IPS-NIHi7 (cell line): Measurements from ENCODE around the gene AMPD1.

Experiments used
- DNase-seq: peaks from one replicate; pipeline ENCODE4 v3.0.0; 2012; ENCODE audit warnings: mixed read lengths; ENCODE audit errors: extremely low spot score

The AMPD1 gene

GRCh38 chr1:114700036-114700600, 4.8 kb upstream of the AMPD1 start:
- DNase-seq, result no peak

DNA sequence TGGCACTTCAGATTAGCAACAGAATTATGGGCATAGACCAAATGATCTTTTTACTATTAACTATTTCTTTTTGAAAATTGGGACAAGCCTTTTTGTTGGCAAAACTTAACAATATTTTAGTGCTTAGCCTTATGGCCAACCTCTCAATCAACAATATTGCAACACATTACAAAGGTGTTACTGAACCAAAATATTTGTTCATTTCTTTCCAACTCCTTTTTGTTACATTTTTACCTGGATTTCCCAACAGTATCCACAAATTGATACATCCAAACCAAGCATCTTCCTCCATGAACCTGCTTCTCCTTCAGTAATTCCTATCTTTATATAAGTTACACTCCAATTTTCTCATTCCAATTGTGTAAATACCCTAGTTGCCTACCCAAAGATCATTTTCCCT, 1.5 kb upstream of the AMPD1 start:
- DNase-seq, result no peak

- DNase-seq, result no peak
Observed at GRCh38 chr1:114694540-114695310, 621 bp downstream of the AMPD1 start.

GRCh38 chr1:114692947-114693346, 2.4 kb downstream of the AMPD1 start:
- no peak for DNase-seq

DNA sequence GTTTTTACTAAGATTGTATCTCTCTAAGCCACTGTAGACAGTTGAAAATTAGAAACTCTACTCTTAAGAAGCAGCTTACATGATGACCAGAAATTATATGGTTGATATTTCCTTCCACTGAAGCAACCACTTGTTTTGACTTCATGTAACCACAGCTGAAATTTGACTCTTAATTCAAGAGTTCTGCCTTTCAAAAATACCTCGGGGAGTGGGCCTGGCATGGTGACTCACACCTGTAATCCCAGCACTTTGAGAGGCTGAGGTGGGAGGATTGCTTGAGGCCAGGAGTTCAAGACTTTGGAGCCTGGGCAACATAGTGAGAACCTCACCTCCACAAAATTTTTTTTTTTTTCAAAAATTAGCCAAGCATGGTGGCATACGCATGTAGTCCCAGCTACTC, 4.3 kb downstream of the AMPD1 start:
- DNase-seq, result no peak

- no peak for DNase-seq
Observed at GRCh38 chr1:114690148-114690547, 5.2 kb downstream of the AMPD1 start.

DNA sequence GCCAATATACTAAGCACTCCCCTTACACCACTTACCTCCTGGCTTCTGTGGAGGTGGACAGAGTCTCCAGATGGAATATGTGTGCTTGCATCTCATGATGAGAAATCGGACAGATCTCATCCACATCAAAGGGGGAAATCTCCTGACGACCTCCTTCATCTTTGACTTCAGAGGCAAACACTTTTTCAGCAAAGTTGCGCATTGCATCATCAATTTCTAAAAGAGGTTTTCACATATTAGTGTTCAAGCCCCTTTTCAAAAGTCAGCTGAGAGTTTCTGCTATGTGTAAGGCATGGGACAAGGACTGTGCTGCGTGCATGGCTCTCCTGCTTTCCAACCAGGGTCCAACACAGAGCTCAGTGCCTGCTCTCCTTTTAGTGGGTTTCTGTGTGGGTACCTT, 6.8 kb downstream of the AMPD1 start:
- no peak for DNase-seq

- DNase-seq, result no peak
Observed at GRCh38 chr1:114685851-114686250, 9.5 kb downstream of the AMPD1 start.

- no peak for DNase-seq
Observed at GRCh38 chr1:114677691-114678090, 17.7 kb downstream of the AMPD1 start.

DNA sequence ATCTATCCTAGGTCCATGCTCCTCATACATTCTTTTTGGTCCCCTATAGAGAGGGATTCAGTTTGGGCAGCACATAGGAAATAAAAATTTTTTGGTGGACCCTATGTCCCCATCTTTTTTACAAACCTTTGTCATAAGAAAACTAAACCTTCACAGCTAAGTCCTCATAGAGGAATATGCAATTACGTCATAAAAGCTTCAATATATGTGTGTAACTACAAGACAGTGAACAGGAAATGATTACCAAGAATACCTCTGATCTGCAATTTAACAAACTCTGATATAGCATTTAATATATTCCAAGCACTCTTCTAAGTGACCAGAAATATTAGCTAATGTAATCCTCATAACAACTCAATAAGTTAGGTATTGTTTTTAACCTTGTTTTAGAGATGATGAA, 19.2 kb downstream of the AMPD1 start:
- DNase-seq, result no peak

- DNase-seq, result no peak
Observed at GRCh38 chr1:114671939-114672275, 23.4 kb downstream of the AMPD1 start.

- DNase-seq, result no peak
Observed at GRCh38 chr1:114671011-114671938, 24.1 kb downstream of the AMPD1 start.

DNA sequence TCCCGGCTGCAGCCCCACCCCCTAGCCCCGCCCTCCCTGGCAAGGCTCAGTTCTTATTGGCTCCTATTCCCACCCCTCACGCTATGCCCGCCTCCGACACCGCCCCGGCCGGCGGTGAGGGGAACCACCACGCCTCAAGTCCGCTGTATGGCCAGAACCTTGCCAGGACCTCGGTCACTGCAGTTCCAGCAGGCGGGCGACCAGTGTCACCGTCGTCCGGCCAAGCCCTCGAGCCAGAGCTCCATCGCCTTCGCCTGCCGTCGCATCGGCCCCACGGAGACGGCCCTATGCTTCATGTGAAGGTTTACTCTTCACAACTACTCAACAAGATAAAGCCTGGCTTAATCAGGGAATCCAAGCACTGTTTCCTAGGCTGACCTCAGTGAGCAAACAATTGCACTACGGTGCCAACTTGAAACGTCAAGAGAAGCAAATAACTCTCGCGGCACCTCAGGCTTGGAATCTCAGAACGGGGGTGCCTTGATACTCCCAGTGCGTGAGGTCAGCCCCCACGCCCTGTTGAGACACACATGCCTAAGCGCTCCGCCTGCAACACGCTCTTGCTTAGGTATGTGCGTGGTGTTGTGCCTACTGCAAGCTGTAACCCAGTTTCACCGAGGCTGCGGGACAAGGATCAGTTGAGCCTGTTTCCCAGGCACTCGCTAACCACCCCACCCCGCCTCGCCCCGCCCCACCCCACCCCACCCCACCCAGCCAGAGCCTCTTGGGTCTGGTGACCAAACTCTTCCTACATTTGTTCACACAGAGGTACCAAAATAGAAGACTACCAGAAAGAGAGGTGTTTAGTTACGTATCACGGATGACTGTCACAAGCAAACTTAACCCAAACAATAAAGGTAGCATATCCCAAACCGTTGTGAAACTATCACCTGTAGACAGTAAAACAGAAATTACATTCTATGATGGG, 25.0 kb downstream of the AMPD1 start:
- DNase-seq, result peak; percentile 97

- peak; percentile 77 for DNase-seq
Observed at GRCh38 chr1:114669562-114670082, 25.7 kb downstream of the AMPD1 start, which contains the start of gene DENND2C. TSS of gene DENND2C (minus strand) at chr1:114670049. CDS start at chr1:114625984, 44,065 bp downstream.

GRCh38 chr1:114668784-114669561, 26.4 kb downstream of the AMPD1 start:
- DNase-seq, result no peak

- DNase-seq, result no peak
Observed at GRCh38 chr1:114668373-114668772, 27.0 kb downstream of the AMPD1 start.

- DNase-seq, result no peak
Observed at GRCh38 chr1:114666954-114667353, 28.4 kb downstream of the AMPD1 start.

GRCh38 chr1:114660238-114660637, 35.1 kb downstream of the AMPD1 start:
- DNase-seq, result no peak

DNA sequence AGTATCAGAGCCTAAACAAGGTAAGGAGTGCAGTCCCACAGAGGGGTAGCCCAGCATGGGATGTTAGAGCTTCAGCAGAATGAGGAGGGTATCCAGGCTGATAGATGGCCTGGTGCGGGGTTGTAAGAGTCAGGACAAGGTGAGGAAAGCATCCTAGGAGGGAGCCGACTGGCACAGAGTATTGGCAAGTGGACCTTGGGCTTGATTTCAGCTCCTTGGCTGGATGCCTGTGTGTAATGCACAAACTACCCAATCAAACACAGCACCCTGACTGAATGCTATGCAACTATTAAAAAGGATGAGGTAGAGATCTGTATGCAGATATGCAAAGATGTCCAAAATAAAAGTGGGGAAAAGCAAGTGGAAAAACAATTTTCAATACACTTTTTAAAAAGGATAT, 43.5 kb downstream of the AMPD1 start:
- DNase-seq, result no peak

DNA sequence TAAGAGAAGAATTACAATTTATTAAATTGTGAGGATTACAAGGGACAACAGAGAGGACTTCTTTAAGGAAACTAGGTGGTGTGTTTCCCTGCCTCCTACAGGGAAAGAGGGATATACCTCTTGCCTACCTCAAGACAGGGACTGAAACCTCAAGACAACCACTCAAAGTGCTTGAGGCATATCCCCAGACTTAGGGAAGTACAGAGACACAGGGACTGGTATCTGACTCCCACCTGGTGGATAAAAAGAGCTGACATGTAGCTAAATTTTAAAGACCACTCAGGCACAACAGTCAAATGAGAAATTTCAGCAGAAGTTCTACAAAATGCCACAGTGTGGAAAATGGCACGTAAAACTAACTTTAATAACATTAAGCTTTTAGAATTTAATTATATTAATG, 46.8 kb downstream of the AMPD1 start:
- DNase-seq, result peak; percentile 15
